GM21367 (cell line): ENCODE measurements around the gene ARHGEF1.

Experiments
- ATAC-seq: cut with Tn5 transposase; IDR thresholded peaks from one replicate; pipeline ENCODE4 v1.9.1; 2021; ENCODE audit not compliant: unreplicated experiment

ARHGEF1 gene

DNA sequence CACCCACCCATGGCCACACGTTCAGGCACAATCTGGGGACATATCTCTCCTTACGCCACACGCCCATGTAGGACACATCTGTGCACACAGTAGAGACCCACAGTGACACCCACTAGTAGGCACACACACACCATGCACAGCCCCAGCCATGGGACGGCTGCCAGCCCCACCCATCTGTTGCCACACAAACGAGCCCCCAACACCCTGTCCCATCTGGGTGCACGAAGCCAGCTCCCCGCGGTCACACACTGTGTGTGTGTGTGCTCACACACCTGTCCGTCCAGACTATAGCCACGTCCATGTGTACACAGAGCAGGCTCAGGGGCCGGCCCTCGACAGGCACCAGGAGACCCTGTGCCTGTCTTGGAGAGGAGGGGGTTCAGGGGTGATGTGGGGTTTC is 34.7 kb downstream of the ARHGEF1 start:
- ATAC-seq = no peak

DNA sequence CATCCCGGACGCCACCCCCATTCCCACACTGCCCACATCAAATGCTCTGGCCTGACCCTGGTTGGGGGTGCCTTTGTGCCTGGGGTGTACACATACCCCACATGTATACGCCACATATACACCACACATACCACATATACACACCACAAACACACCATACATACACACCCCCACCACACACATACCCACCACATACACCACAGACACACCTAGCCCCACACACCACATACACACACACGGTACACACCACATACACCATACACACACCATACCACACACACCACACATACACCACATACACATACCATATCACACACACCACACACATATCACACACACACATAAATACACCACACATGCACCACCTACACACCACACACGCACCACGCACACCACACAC is 35.1 kb downstream of the ARHGEF1 start:
- no peak for ATAC-seq

GRCh38 chr19:41918653-41919244 is 35.8 kb downstream of the ARHGEF1 start:
- no peak for ATAC-seq

- ATAC-seq = no peak
Measured at GRCh38 chr19:41919948-41920712, 37.1 kb downstream of the ARHGEF1 start.

- ATAC-seq = no peak
Measured at GRCh38 chr19:41920882-41921576, 38.0 kb downstream of the ARHGEF1 start.

DNA sequence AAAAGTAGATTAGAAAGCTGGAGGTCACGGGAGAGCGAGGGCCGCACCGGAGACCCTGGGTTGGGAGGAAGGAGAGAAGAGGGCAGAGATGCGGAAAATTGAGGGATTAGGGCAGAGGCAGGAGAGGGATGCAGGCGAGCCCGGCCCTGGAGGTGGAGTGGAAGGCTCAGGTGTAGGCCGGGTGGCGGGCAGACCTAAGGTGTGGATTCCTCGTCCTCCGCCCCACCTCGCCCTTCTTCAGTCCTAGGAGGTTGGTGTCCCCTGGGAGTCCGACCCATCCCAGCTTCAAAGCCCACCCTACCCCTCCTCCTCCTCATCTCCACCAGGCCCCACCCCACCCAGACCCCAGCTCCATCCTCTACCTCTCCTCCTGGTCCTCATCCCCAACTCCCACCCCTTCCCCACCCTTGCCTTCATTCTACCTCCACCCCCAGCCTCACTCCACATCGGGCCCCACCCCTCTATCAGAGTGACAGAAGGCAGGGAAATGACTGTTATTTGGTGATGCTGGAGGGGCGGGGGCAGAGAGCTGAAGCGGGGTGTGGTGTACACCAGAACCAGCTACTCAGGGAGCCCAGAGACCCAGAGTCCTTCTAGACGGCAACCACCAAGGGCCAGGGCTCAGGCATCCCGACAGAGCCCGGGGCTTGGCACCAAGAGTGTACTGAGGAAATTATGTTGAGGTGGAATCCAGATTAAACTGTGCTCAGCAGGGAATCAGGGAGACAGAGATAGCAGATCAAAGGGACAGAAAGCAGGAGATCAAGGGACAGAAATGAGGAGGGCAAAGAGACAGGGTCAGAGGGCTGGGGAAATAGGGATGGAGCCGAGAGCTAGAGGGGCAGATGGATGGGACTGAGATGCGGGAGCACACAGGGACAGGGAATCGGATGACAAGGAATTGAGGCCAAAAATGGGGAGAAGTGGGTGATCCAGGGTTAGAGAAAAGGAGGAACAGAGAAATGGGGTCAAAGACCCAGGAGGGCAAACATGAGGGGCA is 38.9 kb downstream of the ARHGEF1 start:
- ATAC-seq = no peak

DNA sequence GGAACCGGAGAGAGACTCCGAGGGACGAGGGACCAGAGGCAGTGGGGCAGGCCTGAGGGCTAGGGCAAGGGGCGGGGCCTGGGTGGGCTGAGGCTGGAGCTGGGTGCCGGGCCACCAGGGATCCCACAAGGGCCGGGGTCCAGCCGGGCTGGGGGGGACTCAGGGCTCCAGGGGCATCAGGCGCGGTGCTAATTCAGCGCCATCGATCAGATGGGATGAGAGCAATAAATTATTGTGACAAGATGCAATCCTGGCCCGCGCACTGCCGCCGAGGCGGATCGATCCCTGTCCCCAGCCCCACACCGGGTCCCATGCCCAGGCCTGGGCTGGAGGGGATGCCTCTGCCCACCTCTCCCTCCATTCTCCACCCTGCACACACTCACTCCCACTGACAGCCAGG is 39.6 kb downstream of the ARHGEF1 start:
- ATAC-seq = no peak

DNA sequence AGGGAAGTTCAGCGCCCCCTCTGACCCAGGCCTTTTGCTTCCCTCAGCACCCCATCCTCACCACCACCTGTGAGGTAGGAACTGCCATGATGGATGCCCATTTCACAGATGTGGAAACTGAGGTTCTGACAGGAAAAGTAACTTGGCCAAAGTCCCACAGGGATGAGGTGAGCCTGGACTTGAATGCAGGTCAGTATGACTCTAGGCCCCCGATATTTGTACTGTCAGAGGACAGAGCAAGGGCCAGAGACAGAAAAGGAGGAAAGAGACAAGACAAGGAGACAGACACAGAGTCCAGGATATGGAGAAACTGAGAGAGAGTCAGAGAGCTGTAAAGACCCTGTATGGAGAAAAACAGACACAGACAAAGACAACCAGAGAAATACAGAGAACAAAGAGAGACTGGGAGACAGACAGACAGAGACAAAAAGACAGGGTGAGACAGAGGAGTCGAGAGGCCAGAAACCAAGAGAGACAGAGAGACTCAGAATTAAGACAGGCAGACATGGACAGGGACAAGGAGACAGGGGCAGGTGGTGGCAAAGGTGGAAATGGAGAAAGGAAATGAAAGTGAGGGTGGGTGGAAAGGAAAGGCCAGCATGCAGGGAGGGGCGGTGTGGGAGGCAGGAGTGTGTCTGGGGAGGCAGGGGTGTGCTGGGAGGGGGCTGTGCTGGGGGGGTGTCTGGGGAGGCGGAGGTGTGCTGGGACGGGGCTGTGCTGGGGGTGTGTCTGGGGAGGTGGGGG is 40.2 kb downstream of the ARHGEF1 start:
- ATAC-seq = no peak

GRCh38 chr19:41924151-41925145 is 41.5 kb downstream of the ARHGEF1 start:
- no peak for ATAC-seq

DNA sequence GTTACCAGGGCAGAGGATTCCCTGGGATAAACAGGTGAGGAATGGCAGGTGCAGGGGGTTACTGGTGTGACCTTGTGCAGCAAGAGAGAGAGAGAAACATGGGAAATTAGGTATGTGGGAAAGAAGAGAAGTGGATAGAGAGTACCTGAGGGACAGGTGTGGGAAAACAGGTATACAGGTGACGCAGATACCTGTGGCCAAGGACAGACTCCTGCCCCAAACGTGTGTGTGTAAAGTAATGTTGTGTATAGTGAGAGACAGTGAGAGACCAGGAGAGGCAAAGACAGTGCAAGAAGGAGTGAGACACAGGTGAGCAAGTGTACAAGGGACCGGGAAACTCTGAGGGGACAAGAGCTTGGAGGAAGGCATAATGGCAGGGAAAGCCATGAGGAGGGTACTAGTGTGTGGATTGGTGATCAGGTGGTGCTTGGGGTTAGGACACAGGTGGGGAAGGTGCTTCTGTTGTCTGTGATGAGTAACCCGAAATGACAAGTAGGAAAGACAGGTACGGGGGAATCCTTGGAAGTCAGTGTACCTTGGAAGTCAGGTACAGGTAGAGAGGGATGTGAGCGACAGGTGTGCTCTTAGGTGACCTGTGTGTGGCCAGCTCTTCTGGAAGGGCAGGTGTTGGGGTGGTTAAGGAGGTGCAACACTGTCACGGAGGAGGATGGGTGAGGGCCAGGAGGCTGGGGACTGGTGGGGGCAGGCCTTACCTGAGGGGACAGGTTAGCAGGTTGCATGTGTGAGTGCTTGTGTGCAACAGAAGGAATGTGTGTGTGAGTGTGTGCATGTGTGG is 42.4 kb downstream of the ARHGEF1 start:
- ATAC-seq = no peak

DNA sequence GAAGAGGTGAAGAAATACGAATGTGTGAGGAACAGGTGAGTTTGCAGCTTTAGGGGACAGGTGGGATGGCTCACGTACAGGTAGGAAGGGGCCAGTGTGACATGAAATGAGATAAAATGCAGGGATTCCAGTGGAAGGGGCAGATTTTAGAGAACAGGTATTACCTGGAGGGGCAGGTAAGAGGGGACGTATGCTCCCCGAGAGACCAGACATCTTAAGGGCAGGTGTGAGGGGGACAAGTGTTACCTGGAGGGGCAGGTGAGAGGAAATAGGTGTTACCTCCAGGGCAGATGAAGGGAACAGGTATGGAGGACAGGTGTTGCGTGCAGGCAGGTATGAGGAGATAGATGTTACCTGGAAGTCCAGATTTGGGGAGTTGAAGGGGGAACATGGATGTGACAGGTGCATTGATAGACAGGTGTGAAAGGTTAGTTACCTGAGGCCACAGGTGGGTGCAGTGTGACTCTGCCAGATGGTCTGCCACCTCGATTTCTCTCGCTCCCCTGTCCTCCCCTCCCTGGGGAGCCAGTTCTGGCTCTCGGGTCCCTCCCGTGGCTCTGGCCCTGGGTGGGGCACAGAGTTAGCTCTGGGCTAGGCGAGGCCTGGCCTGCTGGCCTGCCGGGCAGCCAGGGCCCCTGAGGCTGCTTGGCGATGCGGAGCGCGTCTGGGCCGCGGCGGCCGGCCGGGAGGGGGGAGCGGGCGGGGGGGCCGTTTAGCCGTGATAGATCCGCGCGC is 43.2 kb downstream of the ARHGEF1 start:
- no peak for ATAC-seq

- ATAC-seq = no peak
Measured at GRCh38 chr19:41926763-41927496, 43.9 kb downstream of the ARHGEF1 start.

- no peak for ATAC-seq
Measured at GRCh38 chr19:41927497-41928192, 44.7 kb downstream of the ARHGEF1 start.

DNA sequence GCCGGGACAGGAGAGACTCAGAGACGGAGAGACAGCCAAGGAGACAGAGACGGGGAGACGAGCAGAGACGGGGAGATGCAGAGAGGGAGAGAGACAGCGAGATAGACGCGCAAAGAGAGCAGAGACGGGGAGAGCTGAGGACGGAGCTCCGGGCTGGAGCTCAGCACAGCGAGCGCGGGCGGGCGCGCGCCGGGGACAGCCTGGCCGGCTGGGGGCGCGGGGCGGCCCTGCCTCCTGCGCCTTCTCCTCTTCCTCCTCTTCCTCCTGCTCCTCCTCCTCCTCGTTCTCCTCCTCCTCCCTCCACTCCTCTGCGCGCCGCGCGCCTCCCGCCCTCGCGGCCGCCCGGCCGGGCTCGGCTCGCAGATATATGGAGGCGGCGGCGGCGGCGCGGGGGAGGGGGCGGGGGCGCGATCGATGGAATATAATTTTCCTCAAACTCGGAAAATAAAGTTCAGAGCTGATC is 45.3 kb downstream of the ARHGEF1 start, which contains the start of gene ERFL:
Gene ERFL (minus strand): TSS at position 229 of the 463 bp plus-strand sequence. CDS start 15,530 bp downstream, outside the sequence.
- no peak for ATAC-seq

DNA sequence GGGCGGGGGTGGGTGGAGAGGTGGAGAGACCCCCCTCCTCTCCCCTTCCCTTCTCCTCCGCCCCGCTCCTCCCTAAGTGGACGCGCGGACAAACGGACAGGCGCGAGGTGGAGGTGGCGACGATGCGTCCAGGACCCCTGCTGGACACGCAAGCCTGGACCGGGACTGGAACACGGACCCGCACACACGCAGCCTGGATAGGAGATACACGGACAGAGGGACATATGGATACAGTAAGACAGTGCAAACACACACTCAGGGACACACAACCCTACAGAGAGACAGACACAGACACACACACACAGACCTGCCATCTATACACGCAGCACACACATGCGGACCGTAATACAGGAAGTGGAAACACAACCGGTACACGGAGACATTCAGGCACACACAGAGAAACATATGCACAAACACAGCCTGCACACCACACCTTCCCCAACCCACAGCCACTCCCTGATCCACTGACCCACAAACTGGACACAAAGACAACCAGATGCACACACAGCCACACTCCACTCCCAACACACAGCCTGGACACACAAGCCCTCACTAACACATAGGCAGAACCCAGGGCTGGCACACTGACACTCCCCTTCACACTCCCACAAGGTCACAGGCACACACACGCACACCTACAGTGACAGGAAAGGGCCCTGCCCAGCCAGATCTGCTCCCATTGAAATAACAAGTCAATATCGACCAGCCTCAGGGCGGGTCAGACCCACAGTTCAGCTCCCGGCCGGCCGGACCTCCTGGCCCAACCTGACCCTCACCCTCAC is 46.0 kb downstream of the ARHGEF1 start:
- no peak for ATAC-seq
